Measurements from ENCODE around the gene ARHGAP32. TPM values are rescaled to one million over a fixed set of nuclear protein-coding genes. Genes with fewer than 3 reads are reported as not detected.

Gene ARHGAP32
- polyA plus RNA-seq, 1 of the 3 experiments (the other 2 are of a cell fraction) = 4.8 TPM

DNA sequence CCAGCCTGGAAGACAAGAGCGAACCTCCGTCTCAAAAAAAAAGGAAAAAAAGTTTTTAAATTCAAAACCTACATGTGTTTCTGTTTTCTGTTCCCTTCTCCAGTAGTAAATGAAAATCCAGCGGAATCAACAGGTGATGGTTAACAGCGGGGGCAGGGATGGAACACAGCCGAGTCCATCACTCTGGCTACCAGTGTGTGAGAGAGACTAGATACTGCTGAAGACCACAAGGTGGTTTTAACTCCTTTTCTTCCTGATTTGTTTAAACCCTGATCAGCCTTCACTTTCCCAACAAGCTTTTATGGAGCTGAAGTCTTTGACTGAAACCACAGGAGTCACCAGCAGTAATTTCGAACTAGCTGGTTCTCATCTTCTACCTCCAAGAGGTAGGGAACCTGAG, 3.6 kb upstream of the ARHGAP32 start (continued):
- TF ChIP-seq, protein P1, sequence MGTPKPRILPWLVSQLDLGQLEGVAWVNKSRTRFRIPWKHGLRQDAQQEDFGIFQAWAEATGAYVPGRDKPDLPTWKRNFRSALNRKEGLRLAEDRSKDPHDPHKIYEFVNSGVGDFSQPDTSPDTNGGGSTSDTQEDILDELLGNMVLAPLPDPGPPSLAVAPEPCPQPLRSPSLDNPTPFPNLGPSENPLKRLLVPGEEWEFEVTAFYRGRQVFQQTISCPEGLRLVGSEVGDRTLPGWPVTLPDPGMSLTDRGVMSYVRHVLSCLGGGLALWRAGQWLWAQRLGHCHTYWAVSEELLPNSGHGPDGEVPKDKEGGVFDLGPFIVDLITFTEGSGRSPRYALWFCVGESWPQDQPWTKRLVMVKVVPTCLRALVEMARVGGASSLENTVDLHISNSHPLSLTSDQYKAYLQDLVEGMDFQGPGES (IDR thresholded peaks at IDR 0.05; ENCODE audit: low read depth, low read length) = no peak
- TF ChIP-seq SIN3A (IDR thresholded peaks at IDR 0.05; ENCODE audit: borderline replicate concordance, low read depth, low read length) (no peak), NFIC (IDR thresholded peaks at IDR 0.05; ENCODE audit: borderline replicate concordance) (no peak), FOXM1 (IDR thresholded peaks at IDR 0.05; ENCODE audit: low read depth) (no peak), RAD21 (IDR thresholded peaks at IDR 0.05; ENCODE audit: low read length) (no peak), NRF1 (IDR thresholded peaks at IDR 0.05; ENCODE audit: low read depth, low read length) (no peak)
- TF ChIP-seq, protein P2, sequence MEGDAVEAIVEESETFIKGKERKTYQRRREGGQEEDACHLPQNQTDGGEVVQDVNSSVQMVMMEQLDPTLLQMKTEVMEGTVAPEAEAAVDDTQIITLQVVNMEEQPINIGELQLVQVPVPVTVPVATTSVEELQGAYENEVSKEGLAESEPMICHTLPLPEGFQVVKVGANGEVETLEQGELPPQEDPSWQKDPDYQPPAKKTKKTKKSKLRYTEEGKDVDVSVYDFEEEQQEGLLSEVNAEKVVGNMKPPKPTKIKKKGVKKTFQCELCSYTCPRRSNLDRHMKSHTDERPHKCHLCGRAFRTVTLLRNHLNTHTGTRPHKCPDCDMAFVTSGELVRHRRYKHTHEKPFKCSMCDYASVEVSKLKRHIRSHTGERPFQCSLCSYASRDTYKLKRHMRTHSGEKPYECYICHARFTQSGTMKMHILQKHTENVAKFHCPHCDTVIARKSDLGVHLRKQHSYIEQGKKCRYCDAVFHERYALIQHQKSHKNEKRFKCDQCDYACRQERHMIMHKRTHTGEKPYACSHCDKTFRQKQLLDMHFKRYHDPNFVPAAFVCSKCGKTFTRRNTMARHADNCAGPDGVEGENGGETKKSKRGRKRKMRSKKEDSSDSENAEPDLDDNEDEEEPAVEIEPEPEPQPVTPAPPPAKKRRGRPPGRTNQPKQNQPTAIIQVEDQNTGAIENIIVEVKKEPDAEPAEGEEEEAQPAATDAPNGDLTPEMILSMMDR (IDR thresholded peaks at IDR 0.05) = no peak
- TF ChIP-seq, protein P3, sequence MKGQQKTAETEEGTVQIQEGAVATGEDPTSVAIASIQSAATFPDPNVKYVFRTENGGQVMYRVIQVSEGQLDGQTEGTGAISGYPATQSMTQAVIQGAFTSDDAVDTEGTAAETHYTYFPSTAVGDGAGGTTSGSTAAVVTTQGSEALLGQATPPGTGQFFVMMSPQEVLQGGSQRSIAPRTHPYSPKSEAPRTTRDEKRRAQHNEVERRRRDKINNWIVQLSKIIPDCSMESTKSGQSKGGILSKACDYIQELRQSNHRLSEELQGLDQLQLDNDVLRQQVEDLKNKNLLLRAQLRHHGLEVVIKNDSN (IDR thresholded peaks at IDR 0.05; ENCODE audit: borderline replicate concordance, low read depth) = no peak

DNA sequence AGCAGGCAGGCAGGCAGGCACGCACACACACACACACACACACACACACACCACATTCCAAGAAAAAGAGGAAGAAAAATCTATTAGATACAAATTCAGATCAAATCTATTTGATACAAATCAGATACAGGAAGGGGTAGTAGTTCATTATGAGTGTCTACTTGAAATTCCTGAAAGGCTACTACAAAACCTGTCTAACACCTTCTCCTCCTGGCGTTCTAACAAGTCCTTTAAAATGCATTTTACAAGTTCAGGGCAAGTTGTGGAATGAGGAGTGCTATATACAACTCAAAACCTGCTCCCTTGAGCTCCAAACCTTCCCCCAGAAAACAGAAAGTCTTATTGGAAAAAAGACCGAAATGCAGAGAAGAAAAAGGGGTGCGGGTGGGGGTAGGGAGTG, 476 bp downstream of the ARHGAP32 start:
- H3K36me3 ChIP-seq (replicated peaks in 1 of 2; ENCODE audit: control insufficient read depth in 1 of 2, insufficient read depth in 2 of 2, low read length in 1 of 2) = no peaks in the 10 kb centered on the region
- CTCF ChIA-PET = no interaction called here
- H2AFZ ChIP-seq (ENCODE audit: low read depth) = no peak overlapping the region
- TF ChIP-seq, protein P1 (IDR thresholded peaks at IDR 0.05; ENCODE audit: low read depth, low read length) = no peak
- H3K4me1 ChIP-seq (ENCODE audit: control insufficient read depth in 1 of 2, insufficient read depth in 2 of 2, low read depth in 1 of 2, low read length in 1 of 2) = peaks cover 6 to 11% of the 10 kb centered on the region in 2 experiments; a peak in 2 of 4 replicates
- WGBS (ENCODE audit: low lambda C conversion rate) = 82% methylated on average over 4 of the region's 4 CpGs
- H4K20me1 ChIP-seq (ENCODE audit: insufficient read depth) = no peaks in the 10 kb centered on the region
- H3K27me3 ChIP-seq (ENCODE audit: insufficient read depth) = no peaks in the 10 kb centered on the region
- H3K9me2 ChIP-seq = no peaks in the 10 kb centered on the region
- no peak overlapping the region for H3K4me3 ChIP-seq (ENCODE audit: low read depth in 2 of 2, low read length in 1 of 2)
- no peak overlapping the region for H3K9ac ChIP-seq
- peaks cover 38% of the 10 kb centered on the region for H3K79me2 ChIP-seq (ENCODE audit: insufficient read depth)
- H3K27ac ChIP-seq (ENCODE audit: low read depth in 2 of 2, low read length in 1 of 2) = no peak overlapping the region
- no peak for DNase-seq
- peaks cover 3% of the 10 kb centered on the region for H3F3A ChIP-seq (replicated peaks; ENCODE audit: insufficient read depth)
- POLR2A ChIA-PET = no interaction called here
- H3K9me3 ChIP-seq = no peaks in the 10 kb centered on the region
- H3K4me2 ChIP-seq = no peak overlapping the region

DNA sequence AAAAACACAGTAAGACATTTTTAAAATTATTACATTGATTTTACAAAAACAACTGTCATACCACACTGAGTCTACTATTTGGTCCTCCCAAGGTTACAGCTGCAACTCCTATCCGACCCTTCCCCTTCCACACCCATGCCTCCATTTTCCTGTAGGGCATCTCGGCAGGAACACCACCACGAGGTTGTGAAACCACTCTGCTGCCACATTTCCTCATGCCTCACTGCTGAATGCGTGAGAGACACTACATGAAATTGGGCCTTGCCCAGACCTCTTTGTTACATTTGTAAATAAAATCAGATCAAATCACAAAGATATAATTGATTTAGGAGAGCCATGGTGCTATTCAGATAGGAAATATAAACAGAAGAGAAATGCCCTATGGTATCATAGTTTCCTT, 2.0 kb downstream of the ARHGAP32 start:
- H3K9me3 ChIP-seq = no peaks in the 10 kb centered on the region
- H3K9me2 ChIP-seq = no peaks in the 10 kb centered on the region
- peak; percentile 26 for DNase-seq
- peaks cover 6 to 11% of the 10 kb centered on the region in 2 experiments; a peak in 2 of 4 replicates for H3K4me1 ChIP-seq (ENCODE audit: control insufficient read depth in 1 of 2, insufficient read depth in 2 of 2, low read depth in 1 of 2, low read length in 1 of 2)
- ChIA-PET CTCF (interaction anchor here (1.3 kb wide), 1 partner anchor 27 kb away, joined by 4 read pairs; no protein-coding TSS in a partner anchor), POLR2A (no interaction called here)
- H3K4me3 ChIP-seq (ENCODE audit: low read depth in 2 of 2, low read length in 1 of 2) = no peak overlapping the region
- H3K79me2 ChIP-seq (ENCODE audit: insufficient read depth) = peaks cover 50% of the 10 kb centered on the region
- H2AFZ ChIP-seq (ENCODE audit: low read depth) = no peak overlapping the region
- TF ChIP-seq MXI1 (IDR thresholded peaks at IDR 0.05; ENCODE audit: low read depth, low read length) = peak; percentile 50
- TF ChIP-seq GATA2 (CRISPR knock-in tag; IDR thresholded peaks at IDR 0.05) = peak; percentile 40; the same call in 1 of the 2 replicates
- TF ChIP-seq, protein P4, sequence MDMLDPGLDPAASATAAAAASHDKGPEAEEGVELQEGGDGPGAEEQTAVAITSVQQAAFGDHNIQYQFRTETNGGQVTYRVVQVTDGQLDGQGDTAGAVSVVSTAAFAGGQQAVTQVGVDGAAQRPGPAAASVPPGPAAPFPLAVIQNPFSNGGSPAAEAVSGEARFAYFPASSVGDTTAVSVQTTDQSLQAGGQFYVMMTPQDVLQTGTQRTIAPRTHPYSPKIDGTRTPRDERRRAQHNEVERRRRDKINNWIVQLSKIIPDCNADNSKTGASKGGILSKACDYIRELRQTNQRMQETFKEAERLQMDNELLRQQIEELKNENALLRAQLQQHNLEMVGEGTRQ (IDR thresholded peaks at IDR 0.05; ENCODE audit: borderline replicate concordance, low read depth, low read length) = no peak
- TF ChIP-seq FOXM1 (IDR thresholded peaks at IDR 0.05; ENCODE audit: low read depth) = no peak
- no peak overlapping the region for H3K4me2 ChIP-seq
- no peak overlapping the region for H3K9ac ChIP-seq
- 49% methylated on average over 4 of the region's 4 CpGs for WGBS (ENCODE audit: low lambda C conversion rate)
- no peaks in the 10 kb centered on the region for H3K27me3 ChIP-seq (ENCODE audit: insufficient read depth)
- peaks cover 3% of the 10 kb centered on the region for H3F3A ChIP-seq (replicated peaks; ENCODE audit: insufficient read depth)
- H3K27ac ChIP-seq (ENCODE audit: low read depth in 2 of 2, low read length in 1 of 2) = no peak overlapping the region
- no peaks in the 10 kb centered on the region for H4K20me1 ChIP-seq (ENCODE audit: insufficient read depth)
- no peaks in the 10 kb centered on the region for H3K36me3 ChIP-seq (replicated peaks in 1 of 2; ENCODE audit: control insufficient read depth in 1 of 2, insufficient read depth in 2 of 2, low read length in 1 of 2)
